OCI-LY3 (cell line): ENCODE data around the gene ZNF12.

Source experiments
- EZH2phosphoT487 ChIP-seq: fragments of 200-600 bp; shearing (Covaris generic); IDR thresholded peaks from 2 replicates; pipeline ENCODE4 v1.6.1; 2018; ENCODE audit warnings: antibody characterized with exemption, mixed run types, low read depth
- TF ChIP-seq, protein P1 (sequence below): fragments of 200-600, 300-600 bp; sonication (generic); IDR thresholded peaks from 2 replicates; pipeline ENCODE4 v1.5.1; 2014; ENCODE audit warnings: antibody characterized with exemption, low read length, low read depth

DNA sequence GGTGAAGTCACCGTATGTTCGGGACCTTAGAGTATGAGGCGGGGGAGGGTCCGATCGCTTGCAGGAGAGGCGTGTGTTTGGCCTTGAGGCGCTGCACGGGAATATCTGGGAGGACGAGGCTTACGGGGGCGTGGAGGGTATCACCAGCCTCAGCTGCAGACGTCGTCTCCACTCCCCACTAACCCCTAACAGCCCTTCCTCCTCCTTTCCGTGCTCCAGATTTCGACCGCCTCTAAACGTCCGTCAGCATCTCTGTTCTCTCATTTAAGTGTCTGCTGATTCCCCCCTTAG, 23.5 kb upstream of the ZNF12 start:
- TF ChIP-seq, protein P1, sequence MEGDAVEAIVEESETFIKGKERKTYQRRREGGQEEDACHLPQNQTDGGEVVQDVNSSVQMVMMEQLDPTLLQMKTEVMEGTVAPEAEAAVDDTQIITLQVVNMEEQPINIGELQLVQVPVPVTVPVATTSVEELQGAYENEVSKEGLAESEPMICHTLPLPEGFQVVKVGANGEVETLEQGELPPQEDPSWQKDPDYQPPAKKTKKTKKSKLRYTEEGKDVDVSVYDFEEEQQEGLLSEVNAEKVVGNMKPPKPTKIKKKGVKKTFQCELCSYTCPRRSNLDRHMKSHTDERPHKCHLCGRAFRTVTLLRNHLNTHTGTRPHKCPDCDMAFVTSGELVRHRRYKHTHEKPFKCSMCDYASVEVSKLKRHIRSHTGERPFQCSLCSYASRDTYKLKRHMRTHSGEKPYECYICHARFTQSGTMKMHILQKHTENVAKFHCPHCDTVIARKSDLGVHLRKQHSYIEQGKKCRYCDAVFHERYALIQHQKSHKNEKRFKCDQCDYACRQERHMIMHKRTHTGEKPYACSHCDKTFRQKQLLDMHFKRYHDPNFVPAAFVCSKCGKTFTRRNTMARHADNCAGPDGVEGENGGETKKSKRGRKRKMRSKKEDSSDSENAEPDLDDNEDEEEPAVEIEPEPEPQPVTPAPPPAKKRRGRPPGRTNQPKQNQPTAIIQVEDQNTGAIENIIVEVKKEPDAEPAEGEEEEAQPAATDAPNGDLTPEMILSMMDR, result no peak
- no peak for TF ChIP-seq EZH2phosphoT487
